NCI-H524 (cell line): ENCODE measurements around the gene NOS2.

Source experiments
- DNase-seq, 2 experiments: peaks; one replicate each; lab custom pipeline; 2025; lab: John Stamatoyannopoulos, UW

The NOS2 gene

DNA sequence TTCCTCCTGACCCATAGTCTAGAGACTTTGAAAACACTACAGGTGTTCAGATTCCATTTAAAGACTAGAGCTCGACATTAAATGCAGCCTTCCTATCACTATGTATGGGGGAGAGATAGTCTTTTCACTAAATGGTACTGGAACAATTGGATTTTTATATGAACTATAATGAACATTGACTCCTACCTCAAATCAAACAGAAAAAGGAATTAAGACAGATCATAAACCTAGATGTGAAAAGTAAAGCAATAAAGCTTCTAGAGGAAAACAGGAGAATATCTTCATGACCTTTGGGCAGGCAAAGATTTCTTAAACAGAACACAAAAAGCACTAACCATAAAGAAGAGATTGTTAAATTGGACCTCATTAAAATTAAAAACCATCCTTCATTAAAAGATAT, 18.8 kb upstream of the NOS2 start:
- no peak for DNase-seq

DNA sequence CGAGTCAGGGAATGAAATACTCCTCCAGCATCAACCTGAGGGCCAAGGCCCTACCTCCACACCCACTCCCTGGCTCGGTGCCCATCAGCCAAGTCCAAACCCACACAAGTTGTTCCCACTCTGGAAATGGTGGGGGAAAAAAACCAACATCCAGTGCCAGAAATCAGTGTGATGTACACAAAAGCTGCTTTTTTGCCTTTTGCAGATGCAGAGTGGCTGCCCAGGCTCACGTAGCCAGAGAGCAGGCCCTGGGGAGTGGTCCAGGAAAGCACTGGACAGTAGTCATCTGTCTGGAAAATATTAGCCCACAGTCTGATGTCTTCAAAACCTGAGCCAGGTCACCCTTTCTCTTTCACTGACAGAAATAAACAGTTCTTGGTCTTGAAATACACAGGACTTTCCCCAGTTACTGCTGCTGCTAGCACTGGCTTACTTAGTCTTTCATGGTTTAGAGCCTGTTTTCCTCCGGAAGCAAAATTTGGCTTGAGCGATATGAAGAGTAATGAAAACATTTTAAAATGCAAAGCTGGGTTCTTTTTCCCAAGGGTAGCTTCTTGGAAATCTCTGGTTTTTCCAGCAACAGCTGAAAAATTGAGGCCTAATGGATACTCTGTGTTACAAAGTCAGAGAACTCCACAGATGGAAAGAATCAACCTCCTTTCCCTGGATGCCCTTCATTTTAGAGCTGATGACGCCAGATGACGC, 18.2 kb upstream of the NOS2 start:
- DNase-seq, result no peak

GRCh38 chr17:27817731-27818130, 17.4 kb upstream of the NOS2 start:
- DNase-seq, result no peak

GRCh38 chr17:27816946-27817345, 16.6 kb upstream of the NOS2 start:
- DNase-seq, result peak in 1 of 2 experiments; percentile 44

DNA sequence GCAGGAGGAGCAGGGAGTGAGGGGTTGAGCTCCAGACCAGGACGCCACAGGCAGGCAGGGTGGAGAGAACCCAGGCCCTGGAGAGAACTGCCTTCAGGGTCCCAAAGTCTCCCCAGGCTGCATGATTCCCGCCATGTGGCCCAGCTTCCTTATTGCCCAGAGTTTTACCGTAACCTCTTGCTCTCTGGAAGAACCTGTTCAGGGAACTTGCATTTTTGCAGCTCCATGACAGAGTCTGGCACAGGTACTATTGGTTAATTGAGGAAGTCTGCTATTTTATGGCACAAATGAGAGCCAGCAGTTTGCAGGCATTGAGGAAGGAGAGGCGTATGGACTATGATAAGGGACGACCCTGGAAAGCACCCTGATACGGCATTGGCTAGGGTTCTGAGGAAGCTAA, 11.6 kb upstream of the NOS2 start:
- DNase-seq, result no peak

GRCh38 chr17:27810902-27811557, 10.7 kb upstream of the NOS2 start:
- no peak for DNase-seq

GRCh38 chr17:27810211-27810901, 10.0 kb upstream of the NOS2 start:
- no peak for DNase-seq

DNA sequence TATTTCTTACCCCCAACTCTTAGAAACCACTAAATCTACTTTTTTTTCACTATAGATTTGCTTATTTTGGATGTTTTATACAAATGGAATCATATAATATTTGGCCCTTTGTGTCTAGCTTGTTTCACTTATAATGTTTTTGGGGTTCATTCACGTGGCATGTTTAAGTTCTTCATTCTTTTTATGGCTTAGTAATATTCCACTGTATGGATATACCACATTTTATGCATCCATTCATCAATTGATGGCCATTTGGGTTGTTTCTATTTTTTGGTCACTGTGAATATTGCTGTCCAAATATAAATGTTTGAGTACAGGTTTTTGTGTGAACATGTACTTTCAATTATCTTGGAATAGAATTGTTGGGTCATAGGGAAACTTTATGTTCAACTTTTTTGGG, 9.2 kb upstream of the NOS2 start:
- no peak for DNase-seq

DNA sequence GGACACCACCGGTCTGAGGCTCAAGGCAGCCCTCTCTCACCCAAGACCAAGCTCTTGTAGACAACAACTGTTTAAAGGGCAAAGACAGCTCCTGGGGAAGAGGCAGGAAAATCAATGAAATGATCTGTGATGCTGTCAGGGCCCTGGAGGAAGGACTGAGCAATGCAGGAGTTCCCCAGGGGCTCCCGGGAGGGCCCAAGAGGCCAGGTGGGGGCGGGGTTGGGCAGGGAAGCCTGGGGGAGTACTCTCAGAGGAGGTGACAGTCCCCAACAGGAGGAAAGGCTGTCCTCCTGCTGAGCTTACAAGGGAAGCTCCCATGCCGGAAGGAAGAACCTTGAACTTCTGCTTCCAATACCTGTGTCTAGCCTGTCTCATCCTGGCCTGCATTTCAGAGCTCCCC, 8.3 kb upstream of the NOS2 start:
- no peak for DNase-seq

DNA sequence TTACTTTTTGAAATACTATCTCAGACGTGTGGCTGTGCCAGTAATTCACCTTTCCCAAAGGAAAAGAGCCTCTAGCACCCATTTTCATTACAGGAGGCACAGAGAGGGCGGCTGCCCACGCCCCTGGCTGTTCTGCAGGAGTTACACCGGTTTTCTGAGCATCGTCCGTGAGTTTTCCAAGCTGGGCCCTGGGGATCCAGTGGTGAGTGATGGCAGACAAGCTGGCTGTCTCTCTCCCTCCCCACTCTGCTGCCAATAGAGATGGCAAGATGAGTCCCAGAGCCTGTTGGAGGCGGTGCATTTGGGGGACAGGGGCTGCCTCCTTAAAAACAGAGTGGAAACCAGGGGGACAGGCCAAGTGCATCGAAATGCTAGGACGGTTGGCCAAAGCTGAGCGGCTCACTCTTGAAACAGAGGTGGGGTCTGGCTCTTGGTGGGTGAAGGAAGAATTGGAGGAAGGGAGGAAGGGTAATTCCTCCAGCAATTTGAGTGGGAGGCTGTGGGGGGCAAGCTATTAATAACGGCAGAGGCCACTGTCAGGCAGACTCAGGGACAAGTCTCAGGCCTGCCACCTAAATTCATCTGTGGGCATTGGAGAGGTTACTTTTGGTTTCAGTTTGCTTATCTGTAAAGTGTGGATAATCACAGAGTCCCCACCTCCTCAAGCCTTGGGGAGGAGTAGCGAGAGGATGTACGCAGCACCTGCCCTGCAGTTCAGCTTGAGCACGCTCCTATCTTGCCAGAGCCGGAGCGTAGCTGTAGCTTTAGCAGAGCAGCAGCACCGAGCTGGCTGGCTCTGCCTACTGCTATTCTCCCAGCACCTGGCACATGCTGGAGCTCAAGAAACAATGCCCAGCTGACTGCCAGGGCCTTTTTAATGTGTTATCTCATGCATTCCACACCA, 7.5 kb upstream of the NOS2 start:
- DNase-seq, result no peak

- DNase-seq, result peak; percentile 92 to 95
These were observed 5.3 kb upstream of the NOS2 start for GRCh38 chr17:27805520-27806146.

DNA sequence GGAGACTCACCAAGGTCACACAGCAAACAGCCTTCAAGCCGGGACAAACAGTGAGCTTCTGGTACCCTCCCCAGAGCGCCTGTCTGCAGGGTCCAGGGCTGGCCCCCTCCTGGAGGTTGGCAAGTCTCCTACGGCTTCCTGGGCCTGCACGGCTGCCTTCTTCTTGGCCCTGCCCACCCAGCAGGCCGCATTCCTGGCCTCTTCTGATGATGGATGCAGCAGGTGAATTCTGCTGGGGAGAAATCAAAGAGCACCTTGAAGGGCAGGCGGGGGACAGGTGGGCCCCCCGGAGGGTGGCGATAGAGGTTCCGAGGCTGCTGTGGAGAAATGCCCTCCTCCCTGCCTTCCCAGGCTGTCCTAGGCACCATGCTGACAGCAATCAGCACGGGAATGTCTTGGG, 3.8 kb upstream of the NOS2 start:
- no peak for DNase-seq

DNA sequence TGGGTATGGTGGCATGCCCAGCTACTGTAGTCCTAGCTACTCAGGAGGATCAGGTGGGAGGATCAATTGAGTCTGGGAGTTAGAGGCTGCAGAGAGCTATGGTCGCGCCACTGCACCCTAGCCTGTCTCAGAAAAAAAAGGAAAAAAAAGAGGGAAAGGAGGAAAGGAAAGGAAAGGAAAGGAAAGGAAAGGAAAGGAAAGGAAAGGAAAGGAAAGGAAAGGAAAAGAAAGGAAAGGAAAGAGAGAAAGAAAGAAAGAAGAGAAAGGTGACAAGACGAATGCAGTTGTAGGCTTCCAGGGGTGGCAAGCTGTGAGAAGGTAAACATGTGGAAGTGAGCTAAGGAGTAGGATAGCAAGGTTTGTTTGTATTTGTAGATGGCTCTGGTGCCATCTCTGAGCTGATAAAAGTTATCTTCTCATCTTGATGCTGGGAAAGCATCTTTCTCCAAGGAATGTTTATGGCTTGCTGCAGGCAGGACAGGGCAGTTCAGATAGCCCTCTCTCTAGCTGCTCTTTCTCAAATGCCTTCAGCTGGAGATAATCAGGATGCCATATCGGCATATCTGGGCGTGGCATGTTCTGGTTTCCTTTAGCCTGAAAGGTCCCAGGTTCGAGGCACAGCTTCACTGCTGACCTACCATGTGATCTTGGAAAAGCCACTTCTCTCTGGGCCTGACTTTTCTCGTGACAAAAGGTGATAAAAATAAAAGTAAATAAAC, 2.8 kb upstream of the NOS2 start:
- DNase-seq, result no peak

- DNase-seq, result no peak
These were observed 1.7 kb upstream of the NOS2 start for GRCh38 chr17:27802033-27802432.

- DNase-seq, result no peak
These were observed 2.0 kb downstream of the NOS2 start for GRCh38 chr17:27798376-27798775.

DNA sequence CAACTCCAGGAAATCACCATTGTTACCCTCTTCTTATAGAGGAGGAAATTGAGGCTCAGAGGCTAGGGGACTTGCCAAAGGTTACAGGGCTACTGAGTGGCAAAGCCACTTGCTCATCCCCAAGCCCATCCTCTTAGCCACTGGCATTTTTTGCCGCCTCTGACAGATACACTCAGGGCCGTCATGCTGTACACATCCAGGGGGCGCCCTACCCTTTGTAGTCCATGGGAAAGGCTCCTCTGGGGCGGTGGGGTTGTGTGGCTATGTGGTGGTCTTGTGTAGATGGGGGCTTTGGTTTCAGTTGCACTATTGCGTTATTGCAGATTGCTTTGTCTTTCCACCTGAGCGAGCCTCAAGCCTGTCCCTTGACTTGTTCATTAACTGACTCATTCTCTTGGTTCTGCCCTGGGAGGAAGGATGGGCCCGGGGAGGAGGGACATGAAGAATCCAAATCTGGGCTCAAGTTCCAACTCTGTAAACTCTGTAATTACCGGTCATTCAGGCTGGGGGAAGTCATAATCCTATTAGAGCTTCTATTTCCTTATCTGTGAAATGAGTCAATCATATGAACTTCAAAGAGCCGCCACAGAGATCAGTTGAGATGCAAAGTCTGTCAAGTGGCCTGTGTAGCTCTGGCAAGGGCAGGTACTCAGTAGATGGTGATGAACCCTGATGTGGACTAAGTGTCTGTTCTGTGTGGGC, 2.8 kb downstream of the NOS2 start:
- no peak for DNase-seq

DNA sequence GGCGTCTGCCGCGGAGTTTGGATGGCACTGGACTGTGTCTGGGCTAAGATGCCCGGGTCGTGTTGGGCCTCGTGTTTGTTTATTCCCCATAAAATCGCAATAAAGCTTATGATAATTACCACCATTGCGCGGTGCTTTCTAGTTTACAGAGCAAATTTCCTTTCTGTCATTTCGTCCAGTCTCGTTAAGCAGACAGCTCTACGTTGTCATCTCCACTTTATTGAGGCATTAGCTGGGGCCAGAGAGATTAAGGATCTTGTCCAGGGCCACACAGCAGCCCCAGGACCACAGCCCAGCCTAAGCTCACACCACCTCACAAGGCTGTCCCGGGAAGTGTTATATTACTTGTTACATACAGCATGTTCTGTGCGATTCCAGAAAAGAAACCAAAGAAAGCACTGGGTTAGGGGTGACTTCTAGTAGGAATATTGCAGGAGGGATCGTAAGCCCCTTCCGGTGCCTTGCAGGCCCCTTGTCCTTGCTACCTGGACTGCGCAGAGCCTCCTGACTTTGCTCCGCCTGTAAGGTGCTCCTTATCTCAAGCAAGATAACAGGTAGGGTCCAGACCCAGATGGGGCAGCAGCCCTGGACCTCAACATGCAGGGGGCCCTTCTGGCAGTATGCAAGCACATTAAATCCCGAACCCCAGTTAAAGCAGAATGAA, 6.3 kb downstream of the NOS2 start:
- DNase-seq, result peak in 1 of 2 experiments; percentile 32

DNA sequence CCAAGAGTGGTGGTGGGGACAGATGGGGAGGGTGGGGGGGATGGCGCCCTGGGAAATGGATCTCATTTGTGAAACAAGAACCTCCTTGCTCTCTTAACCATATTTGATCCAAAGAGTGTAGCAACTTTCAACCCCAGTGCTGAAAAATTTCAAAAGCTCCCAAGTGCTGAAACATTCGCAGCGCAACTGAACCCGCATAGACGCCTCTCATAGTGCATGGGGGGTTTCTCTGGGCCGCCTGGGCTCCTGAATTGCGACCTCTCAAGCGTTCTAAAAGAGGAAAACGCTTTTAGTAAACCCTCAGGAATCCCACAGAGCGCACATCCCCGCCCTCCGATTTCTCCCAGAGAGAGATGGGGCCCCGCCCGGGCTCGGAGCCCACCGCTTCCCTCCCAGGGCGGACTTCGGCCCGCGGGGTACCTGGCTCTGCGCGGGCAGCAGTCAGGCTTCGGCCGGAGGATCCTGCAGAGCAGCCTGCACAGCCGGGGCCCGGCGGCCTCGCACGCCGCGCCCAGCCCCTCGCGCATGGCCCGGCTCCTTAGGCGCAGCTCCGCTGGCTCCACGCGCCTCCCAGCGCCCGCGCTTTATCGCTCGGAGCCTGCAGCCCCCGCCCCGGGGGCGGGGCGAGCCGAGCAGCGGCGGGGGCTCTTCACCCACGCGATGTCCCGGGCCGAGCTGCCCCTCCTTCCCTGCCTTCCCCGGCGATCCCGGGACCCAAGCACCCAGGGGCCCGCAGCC, 7.0 kb downstream of the NOS2 start:
- DNase-seq, result peak; percentile 51 to 80

DNA sequence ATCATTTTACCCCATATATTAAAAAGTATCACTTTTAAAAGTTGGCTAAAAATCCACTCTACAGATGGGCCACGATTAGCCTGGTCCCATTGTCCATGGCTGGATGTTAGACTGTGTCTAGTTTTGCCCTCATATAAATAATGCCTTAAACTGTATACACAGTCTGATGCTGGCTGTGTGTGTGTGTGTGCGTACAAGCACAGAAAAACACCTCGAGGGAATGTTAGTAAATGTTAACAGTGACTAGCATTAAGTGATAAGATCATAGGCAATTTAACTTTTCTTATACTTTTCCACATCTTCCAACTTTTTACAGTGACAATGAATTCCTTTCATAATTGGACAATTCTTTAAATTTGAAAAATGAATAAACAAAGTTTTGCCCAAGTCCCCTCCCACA, 8.2 kb downstream of the NOS2 start:
- no peak for DNase-seq
